LNCAP (cell line): ENCODE results near the gene DMD.

Experiments
- CTCF ChIP-seq: fragments of 450-650 bp; IDR thresholded peaks from 2 replicates; pipeline ENCODE4 v1.5.1; 2017; ENCODE audit warnings: mild to moderate bottlenecking

DMD gene

GRCh38 chrX:31845003-31845402 lies 1366.3 kb downstream of the DMD start:
- TF ChIP-seq CTCF: no peak

- TF ChIP-seq CTCF: no peak
Observed at GRCh38 chrX:31838617-31839016, 1372.7 kb downstream of the DMD start.

- no peak for TF ChIP-seq CTCF
Observed at GRCh38 chrX:31837445-31838049, 1373.8 kb downstream of the DMD start.

GRCh38 chrX:31836479-31836878 lies 1374.9 kb downstream of the DMD start:
- TF ChIP-seq CTCF: no peak

- no peak for TF ChIP-seq CTCF
Observed at GRCh38 chrX:31832263-31832662, 1379.1 kb downstream of the DMD start.

GRCh38 chrX:31820430-31821210 lies 1390.7 kb downstream of the DMD start:
- TF ChIP-seq CTCF: no peak

GRCh38 chrX:31819455-31819854 lies 1391.9 kb downstream of the DMD start:
- TF ChIP-seq CTCF: no peak
